WTC11 (cell line): ENCODE data around the gene VEGFA.

ENCODE experiments used
- CTCF ChIP-seq: fragments of 200-600 bp; IDR thresholded peaks from 2 replicates; pipeline ENCODE4 v1.8.0; 2022; ENCODE audit warnings: antibody characterized with exemption
- TCF7 ChIP-seq: sonication (generic); formaldehyde crosslinking; IDR thresholded peaks from 2 replicates; pipeline ENCODE4 v1.8.0; 2022; ENCODE audit warnings: mild to moderate bottlenecking, low read depth, missing genetic modification reagents, moderate library complexity

DNA sequence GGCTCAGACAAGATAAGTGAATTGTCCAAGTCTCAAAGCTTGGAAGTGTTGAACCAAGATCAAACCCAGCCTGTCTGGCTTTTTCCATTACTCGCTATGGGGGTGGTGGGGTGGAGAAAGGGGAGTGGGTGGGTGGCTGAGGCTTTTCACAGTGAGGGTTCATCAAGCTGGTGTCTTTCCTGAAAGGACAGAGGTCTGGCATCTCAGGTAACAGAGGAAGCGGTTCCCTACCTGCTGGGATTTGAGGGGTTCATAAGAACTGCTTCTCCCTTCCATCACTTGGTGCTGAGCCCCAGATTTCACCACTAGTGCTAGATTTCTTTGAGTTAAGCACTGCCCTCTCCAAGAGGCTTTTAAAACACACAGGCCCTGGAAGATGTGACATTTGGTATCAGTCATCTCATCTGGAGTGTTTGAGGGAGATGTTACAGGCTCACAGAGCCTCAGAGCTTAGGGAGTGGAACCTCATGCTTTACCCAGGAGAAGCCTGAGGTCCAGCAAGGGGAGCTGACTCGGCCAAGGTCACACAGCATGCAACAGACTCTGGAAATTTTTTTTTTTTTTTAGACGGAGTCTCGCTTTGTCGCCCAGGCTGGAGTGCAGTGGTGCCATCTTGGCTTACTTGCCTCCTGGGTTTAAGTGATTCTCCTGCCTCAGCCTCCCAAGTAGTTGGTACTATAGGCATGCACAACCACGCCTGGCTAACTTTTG is 6.0 kb upstream of the VEGFA start:
- TF ChIP-seq CTCF, result no peak
- no peak for TF ChIP-seq TCF7 (CRISPR knock-in tag)
